Measurements from ENCODE around the gene LLGL2.

The LLGL2 gene

GRCh38 chr17:75622076-75622475 lies 96.6 kb downstream of the LLGL2 start:
- no peak for TF ChIP-seq EZH2phosphoT487 (IDR thresholded peaks at IDR 0.05; ENCODE audit: borderline replicate concordance, low read length)
- TF ChIP-seq, protein P1, sequence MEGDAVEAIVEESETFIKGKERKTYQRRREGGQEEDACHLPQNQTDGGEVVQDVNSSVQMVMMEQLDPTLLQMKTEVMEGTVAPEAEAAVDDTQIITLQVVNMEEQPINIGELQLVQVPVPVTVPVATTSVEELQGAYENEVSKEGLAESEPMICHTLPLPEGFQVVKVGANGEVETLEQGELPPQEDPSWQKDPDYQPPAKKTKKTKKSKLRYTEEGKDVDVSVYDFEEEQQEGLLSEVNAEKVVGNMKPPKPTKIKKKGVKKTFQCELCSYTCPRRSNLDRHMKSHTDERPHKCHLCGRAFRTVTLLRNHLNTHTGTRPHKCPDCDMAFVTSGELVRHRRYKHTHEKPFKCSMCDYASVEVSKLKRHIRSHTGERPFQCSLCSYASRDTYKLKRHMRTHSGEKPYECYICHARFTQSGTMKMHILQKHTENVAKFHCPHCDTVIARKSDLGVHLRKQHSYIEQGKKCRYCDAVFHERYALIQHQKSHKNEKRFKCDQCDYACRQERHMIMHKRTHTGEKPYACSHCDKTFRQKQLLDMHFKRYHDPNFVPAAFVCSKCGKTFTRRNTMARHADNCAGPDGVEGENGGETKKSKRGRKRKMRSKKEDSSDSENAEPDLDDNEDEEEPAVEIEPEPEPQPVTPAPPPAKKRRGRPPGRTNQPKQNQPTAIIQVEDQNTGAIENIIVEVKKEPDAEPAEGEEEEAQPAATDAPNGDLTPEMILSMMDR (IDR thresholded peaks at IDR 0.05; ENCODE audit: low read depth, low read length, poor library complexity, severe bottlenecking): no peak
- no peaks in the 10 kb centered on the region for H4K20me1 ChIP-seq (ENCODE audit: control insufficient read depth, insufficient read depth, low read depth, low read length)
- no peaks in the 10 kb centered on the region for H3K9me3 ChIP-seq (ENCODE audit: control insufficient read depth, insufficient read depth, low read length)
- no peak overlapping the region for H3K27ac ChIP-seq (ENCODE audit: low read depth, low read length)
- H3K27me3 ChIP-seq (ENCODE audit: control insufficient read depth, low read length): no peaks in the 10 kb centered on the region
- no peak overlapping the region for H3K4me2 ChIP-seq (ENCODE audit: low read length)
- H3K9me2 ChIP-seq (replicated peaks; ENCODE audit: control insufficient read depth, low read length): no peaks in the 10 kb centered on the region
- no peak overlapping the region for H3K4me3 ChIP-seq (ENCODE audit: low read length)
- H3F3A ChIP-seq (ENCODE audit: control insufficient read depth, insufficient read depth): no peaks in the 10 kb centered on the region
- H3K36me3 ChIP-seq (ENCODE audit: control insufficient read depth, low read length): peaks cover 11% of the 10 kb centered on the region; the same call in 1 of the 2 replicates
- peaks cover 11% of the 10 kb centered on the region for H3K4me1 ChIP-seq (ENCODE audit: control insufficient read depth, low read length)
- H3K79me2 ChIP-seq (ENCODE audit: control insufficient read depth, low read length): no peaks in the 10 kb centered on the region

GRCh38 chr17:75622771-75623273 lies 97.3 kb downstream of the LLGL2 start:
- TF ChIP-seq EZH2phosphoT487 (IDR thresholded peaks at IDR 0.05; ENCODE audit: borderline replicate concordance, low read length): no peak
- TF ChIP-seq, protein P1 (IDR thresholded peaks at IDR 0.05; ENCODE audit: low read depth, low read length, poor library complexity, severe bottlenecking): no peak
- no peaks in the 10 kb centered on the region for H3K9me2 ChIP-seq (replicated peaks; ENCODE audit: control insufficient read depth, low read length)
- H4K20me1 ChIP-seq (ENCODE audit: control insufficient read depth, insufficient read depth, low read depth, low read length): no peaks in the 10 kb centered on the region
- H3K27me3 ChIP-seq (ENCODE audit: control insufficient read depth, low read length): no peaks in the 10 kb centered on the region
- peaks cover 16% of the 10 kb centered on the region for H3K4me1 ChIP-seq (ENCODE audit: control insufficient read depth, low read length)
- no peaks in the 10 kb centered on the region for H3K9me3 ChIP-seq (ENCODE audit: control insufficient read depth, insufficient read depth, low read length)
- no peak overlapping the region for H3K27ac ChIP-seq (ENCODE audit: low read depth, low read length)
- H3K4me2 ChIP-seq (ENCODE audit: low read length): no peak overlapping the region
- peaks cover 15% of the 10 kb centered on the region; the same call in 1 of the 2 replicates for H3K36me3 ChIP-seq (ENCODE audit: control insufficient read depth, low read length)
- H3K4me3 ChIP-seq (ENCODE audit: low read length): no peak overlapping the region
- H3F3A ChIP-seq (ENCODE audit: control insufficient read depth, insufficient read depth): no peaks in the 10 kb centered on the region
- no peaks in the 10 kb centered on the region for H3K79me2 ChIP-seq (ENCODE audit: control insufficient read depth, low read length)

DNA sequence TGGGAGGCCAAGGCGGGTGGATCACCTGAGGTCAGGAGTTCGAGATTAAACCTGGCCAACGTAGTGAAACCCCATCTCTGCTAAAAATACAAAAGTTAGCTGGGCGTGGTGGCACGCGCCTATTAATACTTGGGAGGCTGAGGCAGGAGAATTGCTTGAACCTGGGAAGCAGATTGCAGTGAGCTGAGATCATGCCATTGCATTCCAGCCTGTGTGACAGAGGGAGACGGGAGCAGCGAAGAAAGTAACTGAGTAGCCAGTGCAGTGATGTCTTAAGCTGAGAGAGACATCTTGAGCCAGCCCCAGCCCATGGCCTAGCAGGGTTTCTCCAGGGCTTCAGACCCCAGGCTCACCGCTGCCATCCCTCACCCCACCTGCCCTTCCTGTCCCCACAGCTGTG lies 97.9 kb downstream of the LLGL2 start:
- H3F3A ChIP-seq (ENCODE audit: control insufficient read depth, insufficient read depth): no peaks in the 10 kb centered on the region
- H3K9me2 ChIP-seq (replicated peaks; ENCODE audit: control insufficient read depth, low read length): no peaks in the 10 kb centered on the region
- no peaks in the 10 kb centered on the region for H3K27me3 ChIP-seq (ENCODE audit: control insufficient read depth, low read length)
- no peak overlapping the region for H3K27ac ChIP-seq (ENCODE audit: low read depth, low read length)
- peaks cover 16% of the 10 kb centered on the region for H3K36me3 ChIP-seq (ENCODE audit: control insufficient read depth, low read length)
- peaks cover 16% of the 10 kb centered on the region for H3K4me1 ChIP-seq (ENCODE audit: control insufficient read depth, low read length)
- TF ChIP-seq, protein P1 (IDR thresholded peaks at IDR 0.05; ENCODE audit: low read depth, low read length, poor library complexity, severe bottlenecking): no peak
- TF ChIP-seq EZH2phosphoT487 (IDR thresholded peaks at IDR 0.05; ENCODE audit: borderline replicate concordance, low read length): no peak
- H3K4me2 ChIP-seq (ENCODE audit: low read length): no peak overlapping the region
- H3K4me3 ChIP-seq (ENCODE audit: low read length): no peak overlapping the region
- H4K20me1 ChIP-seq (ENCODE audit: control insufficient read depth, insufficient read depth, low read depth, low read length): no peaks in the 10 kb centered on the region
- no peaks in the 10 kb centered on the region for H3K79me2 ChIP-seq (ENCODE audit: control insufficient read depth, low read length)
- H3K9me3 ChIP-seq (ENCODE audit: control insufficient read depth, insufficient read depth, low read length): no peaks in the 10 kb centered on the region
